HG03025 (cell line): ENCODE results near the gene C1GALT1.
"Not testable (repeated sequence)": the region's sequence is repeated elsewhere in the genome, so short reads cannot be mapped to it uniquely, and the experiment has no call there.

Source experiments
- ATAC-seq: cut with Tn5 transposase; IDR thresholded peaks from one replicate; pipeline ENCODE4 v1.9.1; 2021; ENCODE audit warnings: mild to moderate bottlenecking, moderate library complexity; ENCODE audit not compliant: unreplicated experiment, low FRiP score

C1GALT1 gene

GRCh38 chr7:7199592-7199991, 17.2 kb downstream of the C1GALT1 start:
- not testable (repeated sequence) for ATAC-seq

DNA sequence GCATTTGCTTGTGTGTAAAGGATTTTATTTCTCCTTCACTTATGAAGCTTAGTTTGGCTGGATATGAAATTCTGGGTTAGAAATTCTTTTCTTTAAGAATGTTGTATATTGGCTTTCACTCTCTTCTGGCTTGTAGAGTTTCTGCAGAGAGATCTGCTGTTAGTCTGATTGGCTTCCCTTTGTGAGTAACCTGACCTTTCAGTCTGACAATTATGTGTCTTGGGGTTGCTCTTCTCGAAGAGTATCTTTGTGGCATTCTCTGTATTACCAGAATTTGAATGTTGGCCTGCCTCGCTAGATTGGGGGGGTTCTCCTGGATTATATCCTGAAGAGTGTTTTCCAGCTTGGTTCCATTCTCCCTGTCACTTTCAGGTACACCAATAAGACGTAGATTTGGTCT, 17.9 kb downstream of the C1GALT1 start:
- ATAC-seq, result not testable (repeated sequence)

- peak; percentile 98 for ATAC-seq
Measured at GRCh38 chr7:7201578-7202374, 19.4 kb downstream of the C1GALT1 start.

DNA sequence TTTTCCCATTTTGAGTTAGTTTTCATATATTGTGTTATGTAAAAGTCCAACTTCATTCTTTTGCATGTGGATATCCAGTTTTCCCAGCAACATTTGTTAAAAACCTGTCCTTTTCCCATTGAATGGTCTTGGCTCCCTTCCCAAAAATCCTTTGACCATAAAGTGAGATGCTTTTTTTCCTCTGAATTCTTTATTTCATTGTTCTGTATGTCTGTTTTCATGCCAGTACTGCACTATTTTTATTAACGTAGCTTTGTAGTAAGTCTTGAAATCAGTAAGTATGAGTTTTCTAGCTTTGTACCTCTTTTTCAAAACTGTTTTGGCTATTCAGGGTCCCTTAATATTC, 20.0 kb downstream of the C1GALT1 start:
- ATAC-seq, result no peak

DNA sequence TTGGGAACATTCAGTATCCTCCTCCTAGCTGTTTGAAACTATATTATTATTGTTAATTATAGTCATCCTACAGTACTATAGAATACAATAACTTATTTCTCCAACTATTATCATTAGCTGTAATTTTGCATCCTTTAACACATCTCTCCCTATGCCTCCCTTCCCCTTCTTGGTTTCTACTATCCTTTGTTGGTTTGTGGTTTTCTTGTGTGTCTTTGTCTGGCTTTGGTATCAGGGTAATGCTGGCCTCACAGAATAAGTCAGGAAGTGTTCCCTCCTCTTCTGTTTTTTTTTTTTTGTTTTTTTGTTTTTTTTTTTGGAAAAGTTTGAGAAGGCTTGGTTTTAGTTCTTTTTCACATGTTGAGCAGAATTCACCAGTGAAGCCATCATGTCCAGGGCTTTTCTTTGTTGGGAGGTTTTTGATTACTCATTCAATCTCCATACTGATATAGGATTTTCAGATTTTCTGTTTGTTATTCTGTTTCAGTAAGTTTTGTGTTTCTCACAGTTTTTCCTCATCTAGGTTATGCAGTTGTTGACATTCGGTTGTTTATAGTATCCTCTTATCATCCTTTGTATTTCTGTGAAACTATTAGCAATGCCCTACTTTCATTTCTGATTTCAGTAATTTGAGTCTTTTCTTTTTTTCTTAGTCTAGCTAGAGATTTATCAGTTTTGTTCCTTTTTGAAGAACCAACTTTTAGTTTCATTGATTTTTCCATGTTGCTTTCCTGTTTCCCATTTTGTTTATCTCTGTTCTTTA, 21.6 kb downstream of the C1GALT1 start:
- ATAC-seq, result no peak

DNA sequence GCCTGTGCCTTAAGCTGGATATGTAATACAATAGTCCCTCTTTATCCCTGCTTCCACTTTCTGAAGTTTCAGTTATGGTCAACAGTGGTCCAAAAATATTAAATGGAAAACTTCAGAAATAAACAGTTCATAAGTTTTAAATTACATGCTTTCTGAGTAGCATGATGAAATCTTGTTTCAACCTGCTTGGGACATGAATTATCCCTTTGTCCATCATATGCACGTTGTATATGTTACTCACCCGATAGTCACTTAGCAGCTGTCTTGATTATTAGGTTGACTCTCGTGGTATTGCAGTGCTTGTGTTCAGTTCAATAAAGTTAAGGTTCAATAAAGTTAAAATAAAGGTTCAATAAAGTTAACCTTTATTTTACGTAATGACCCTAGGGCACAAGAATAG, 25.5 kb downstream of the C1GALT1 start:
- no peak for ATAC-seq

GRCh38 chr7:7208520-7208919, 26.2 kb downstream of the C1GALT1 start:
- ATAC-seq, result no peak

- ATAC-seq, result no peak
Measured at GRCh38 chr7:7209412-7210050, 27.2 kb downstream of the C1GALT1 start.

GRCh38 chr7:7210475-7211237, 28.3 kb downstream of the C1GALT1 start:
- ATAC-seq, result no peak

DNA sequence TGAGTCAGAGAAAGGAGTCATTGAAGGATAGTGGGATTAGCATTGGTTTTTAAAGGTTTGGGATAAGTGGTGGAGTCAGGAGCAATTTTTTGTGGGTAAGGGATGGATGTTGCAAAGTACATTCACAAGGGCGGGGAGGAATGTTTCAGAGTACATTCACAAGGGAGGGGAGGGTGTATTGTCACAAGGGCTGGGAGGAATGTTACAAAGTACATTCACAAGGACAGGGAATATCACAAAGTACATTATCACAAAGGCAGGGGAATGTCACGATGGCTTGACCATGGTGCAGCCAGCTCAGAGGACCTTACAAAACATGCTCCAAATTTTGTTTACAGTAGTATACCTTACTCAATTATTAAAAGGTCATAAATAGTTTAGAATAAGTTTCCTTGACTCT, 30.3 kb downstream of the C1GALT1 start:
- no peak for ATAC-seq

GRCh38 chr7:7214398-7215347, 32.3 kb downstream of the C1GALT1 start:
- no peak for ATAC-seq

- no peak for ATAC-seq
Measured at GRCh38 chr7:7216279-7216678, 33.9 kb downstream of the C1GALT1 start.

GRCh38 chr7:7219216-7219615, 36.9 kb downstream of the C1GALT1 start:
- ATAC-seq, result no peak

- no peak for ATAC-seq
Measured at GRCh38 chr7:7220821-7221220, 38.5 kb downstream of the C1GALT1 start.

DNA sequence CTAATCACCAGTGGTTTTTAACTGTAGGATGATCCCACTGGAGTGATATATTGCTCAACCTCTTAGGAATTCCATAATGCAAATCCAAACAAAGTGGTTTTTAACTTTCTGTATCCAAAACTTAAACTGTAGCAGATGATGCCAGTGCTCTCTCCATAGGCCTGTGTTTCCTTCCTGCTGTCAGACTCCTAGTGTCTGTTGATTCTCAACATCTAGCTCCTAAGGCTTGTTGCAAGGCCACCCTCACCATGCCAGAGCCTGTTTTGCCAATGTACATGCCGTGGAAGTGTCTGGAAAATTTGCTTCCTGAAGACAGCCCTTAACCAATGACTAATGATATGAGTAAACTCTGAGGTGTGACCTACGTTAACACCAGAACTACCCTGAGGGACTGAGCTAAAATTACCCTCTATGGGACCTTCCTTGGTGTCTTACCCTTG, 39.3 kb downstream of the C1GALT1 start:
- no peak for ATAC-seq

- ATAC-seq, result no peak
Measured at GRCh38 chr7:7223250-7223649, 40.9 kb downstream of the C1GALT1 start.

GRCh38 chr7:7226407-7226806, 44.1 kb downstream of the C1GALT1 start:
- ATAC-seq, result no peak

DNA sequence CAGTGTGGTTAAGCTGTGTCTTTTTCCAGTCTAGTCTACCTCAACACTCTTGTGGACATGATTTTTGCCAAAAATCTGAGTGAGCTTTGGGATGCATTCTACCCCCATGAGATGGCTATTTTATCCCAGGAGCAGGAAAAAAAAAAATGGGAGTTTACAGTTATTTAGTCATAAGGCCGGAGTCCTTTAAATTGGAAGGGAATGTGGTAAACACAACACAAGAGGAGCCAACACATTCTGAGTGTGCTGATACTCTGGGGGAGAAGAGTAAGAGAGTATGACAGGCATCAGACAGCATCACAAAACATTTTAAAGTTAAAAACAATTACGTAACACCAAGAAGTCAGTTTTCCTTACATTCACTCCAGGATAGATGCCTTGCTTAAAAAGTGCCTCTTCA, 46.1 kb downstream of the C1GALT1 start:
- no peak for ATAC-seq

GRCh38 chr7:7228967-7229366, 46.6 kb downstream of the C1GALT1 start:
- no peak for ATAC-seq

DNA sequence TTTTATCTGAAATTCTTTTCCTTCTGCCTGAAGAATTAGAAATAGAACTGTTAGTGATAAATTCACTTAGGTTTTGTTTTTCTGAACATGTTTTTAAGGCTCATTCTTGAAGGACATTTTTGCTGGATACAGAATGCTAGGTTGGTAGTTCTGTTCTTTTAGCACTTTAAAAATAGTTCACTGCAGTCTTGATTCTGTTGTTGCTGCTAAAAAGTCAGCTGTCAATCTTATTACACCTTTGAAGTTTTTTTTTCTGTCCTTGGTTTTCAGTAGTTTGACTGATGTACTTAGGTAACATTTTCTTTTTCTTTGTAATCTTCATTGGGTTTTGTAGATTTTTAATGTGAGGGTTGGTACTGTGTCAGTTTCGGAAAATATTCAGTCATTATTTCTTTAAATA, 48.7 kb downstream of the C1GALT1 start:
- ATAC-seq, result no peak
